Neural progenitor cell (in vitro differentiated cells): ENCODE measurements around the gene RALGAPA2.

Source experiments
- EZH2 ChIP-seq: fragments of 200-600 bp; sonication (generic); IDR thresholded peaks from 2 replicates; pipeline ENCODE4 v1.6.1; 2017; ENCODE audit warnings: antibody characterized with exemption, mild to moderate bottlenecking, moderate library complexity
- EZH2phosphoT487 ChIP-seq: fragments of 200-600 bp; sonication (generic); IDR thresholded peaks from 2 replicates; pipeline ENCODE4 v1.6.1; 2017; ENCODE audit warnings: antibody characterized with exemption
- TF ChIP-seq, protein P1 (sequence below): fragments of 200-600 bp; sonication (generic); IDR thresholded peaks from 2 replicates; pipeline ENCODE4 v1.5.1; 2017; ENCODE audit warnings: antibody characterized with exemption, mild to moderate bottlenecking

DNA sequence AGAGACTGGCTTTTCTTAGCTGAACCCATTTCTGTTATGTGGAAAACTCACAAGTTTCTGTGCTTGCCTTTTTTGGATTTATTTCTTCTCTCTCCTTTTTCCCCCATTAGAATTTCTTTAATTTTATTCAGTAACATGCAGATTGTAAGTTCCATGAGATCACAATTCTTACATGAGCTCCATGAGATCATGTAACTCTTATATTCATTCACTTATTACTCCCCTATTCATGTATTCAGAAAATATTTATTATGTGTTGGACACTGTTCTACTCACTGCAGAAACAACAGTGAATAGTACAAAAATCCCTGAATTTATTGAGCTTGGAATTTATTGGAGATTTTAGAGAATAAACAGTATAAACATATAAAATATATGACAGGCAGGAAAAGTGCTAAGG is 238.8 kb downstream of the RALGAPA2 start:
- TF ChIP-seq, protein P1, sequence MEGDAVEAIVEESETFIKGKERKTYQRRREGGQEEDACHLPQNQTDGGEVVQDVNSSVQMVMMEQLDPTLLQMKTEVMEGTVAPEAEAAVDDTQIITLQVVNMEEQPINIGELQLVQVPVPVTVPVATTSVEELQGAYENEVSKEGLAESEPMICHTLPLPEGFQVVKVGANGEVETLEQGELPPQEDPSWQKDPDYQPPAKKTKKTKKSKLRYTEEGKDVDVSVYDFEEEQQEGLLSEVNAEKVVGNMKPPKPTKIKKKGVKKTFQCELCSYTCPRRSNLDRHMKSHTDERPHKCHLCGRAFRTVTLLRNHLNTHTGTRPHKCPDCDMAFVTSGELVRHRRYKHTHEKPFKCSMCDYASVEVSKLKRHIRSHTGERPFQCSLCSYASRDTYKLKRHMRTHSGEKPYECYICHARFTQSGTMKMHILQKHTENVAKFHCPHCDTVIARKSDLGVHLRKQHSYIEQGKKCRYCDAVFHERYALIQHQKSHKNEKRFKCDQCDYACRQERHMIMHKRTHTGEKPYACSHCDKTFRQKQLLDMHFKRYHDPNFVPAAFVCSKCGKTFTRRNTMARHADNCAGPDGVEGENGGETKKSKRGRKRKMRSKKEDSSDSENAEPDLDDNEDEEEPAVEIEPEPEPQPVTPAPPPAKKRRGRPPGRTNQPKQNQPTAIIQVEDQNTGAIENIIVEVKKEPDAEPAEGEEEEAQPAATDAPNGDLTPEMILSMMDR: no peak
- TF ChIP-seq EZH2 (no peak), EZH2phosphoT487 (no peak)
